ENCODE data around the gene ADAMTSL1.

DNA sequence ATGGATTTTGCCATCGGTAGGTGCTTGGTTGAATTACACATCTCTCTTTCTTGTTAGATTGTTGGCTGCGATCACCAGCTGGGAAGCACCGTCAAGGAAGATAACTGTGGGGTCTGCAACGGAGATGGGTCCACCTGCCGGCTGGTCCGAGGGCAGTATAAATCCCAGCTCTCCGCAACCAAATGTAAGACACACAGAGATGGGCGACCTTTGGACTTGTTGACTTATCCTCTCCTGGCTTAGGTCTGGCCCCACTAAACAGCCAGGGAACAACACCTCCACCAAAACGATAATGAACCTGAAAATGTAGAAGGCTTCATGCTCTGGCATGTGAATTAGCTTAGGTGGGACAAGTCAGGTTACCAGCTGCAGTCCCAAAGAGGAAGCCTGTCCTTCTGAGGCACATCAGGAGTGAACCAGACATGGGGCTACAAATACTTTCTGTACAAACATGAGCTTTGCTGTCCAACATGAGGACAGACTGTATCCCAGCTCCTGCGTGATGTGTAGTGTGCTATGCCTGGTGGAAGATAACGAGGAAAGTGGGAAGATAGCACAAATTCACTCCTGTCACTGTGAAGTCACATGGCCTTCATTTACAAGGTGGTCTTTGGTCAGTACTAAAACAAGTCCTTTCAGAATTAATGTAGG is 148.4 kb downstream of the ADAMTSL1 start:
- TF ChIP-seq POLR2A (IDR thresholded peaks at IDR 0.05) (no peak), EP300 (IDR thresholded peaks at IDR 0.05) (no peak), POLR2AphosphoS5 (IDR thresholded peaks at IDR 0.05) (no peak)
- TF ChIP-seq, protein P1, sequence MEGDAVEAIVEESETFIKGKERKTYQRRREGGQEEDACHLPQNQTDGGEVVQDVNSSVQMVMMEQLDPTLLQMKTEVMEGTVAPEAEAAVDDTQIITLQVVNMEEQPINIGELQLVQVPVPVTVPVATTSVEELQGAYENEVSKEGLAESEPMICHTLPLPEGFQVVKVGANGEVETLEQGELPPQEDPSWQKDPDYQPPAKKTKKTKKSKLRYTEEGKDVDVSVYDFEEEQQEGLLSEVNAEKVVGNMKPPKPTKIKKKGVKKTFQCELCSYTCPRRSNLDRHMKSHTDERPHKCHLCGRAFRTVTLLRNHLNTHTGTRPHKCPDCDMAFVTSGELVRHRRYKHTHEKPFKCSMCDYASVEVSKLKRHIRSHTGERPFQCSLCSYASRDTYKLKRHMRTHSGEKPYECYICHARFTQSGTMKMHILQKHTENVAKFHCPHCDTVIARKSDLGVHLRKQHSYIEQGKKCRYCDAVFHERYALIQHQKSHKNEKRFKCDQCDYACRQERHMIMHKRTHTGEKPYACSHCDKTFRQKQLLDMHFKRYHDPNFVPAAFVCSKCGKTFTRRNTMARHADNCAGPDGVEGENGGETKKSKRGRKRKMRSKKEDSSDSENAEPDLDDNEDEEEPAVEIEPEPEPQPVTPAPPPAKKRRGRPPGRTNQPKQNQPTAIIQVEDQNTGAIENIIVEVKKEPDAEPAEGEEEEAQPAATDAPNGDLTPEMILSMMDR (IDR thresholded peaks at IDR 0.05) = no peak
